HepG2 (cell line): ENCODE results near the gene CTNND2.

Experiments used
- ATAD3A ChIP-seq: sonication (generic); formaldehyde crosslinking; IDR thresholded peaks from 2 replicates; pipeline ENCODE4 v1.4.0; 2020; ENCODE audit warnings: missing genetic modification reagents
- HNRNPL ChIP-seq: fragments of 200-400 bp; formaldehyde crosslinking; IDR thresholded peaks from 2 replicates; pipeline ENCODE4 v1.6.1; 2017; ENCODE audit warnings: mild to moderate bottlenecking, low read depth, low read length
- SP140L ChIP-seq: sonication (generic); formaldehyde crosslinking; IDR thresholded peaks from 2 replicates; pipeline ENCODE4 v1.4.0; 2020; ENCODE audit warnings: missing genetic modification reagents, borderline replicate concordance
- WIZ ChIP-seq: sonication (generic); formaldehyde crosslinking; IDR thresholded peaks from 2 replicates; pipeline ENCODE4 v1.5.1; 2020; ENCODE audit warnings: mild to moderate bottlenecking, missing genetic modification reagents
- TF ChIP-seq, protein P1 (sequence below): sonication (generic); formaldehyde crosslinking; IDR thresholded peaks from 2 replicates; pipeline ENCODE4 v1.5.0; 2020; ENCODE audit warnings: mild to moderate bottlenecking, missing genetic modification reagents, moderate library complexity

DNA sequence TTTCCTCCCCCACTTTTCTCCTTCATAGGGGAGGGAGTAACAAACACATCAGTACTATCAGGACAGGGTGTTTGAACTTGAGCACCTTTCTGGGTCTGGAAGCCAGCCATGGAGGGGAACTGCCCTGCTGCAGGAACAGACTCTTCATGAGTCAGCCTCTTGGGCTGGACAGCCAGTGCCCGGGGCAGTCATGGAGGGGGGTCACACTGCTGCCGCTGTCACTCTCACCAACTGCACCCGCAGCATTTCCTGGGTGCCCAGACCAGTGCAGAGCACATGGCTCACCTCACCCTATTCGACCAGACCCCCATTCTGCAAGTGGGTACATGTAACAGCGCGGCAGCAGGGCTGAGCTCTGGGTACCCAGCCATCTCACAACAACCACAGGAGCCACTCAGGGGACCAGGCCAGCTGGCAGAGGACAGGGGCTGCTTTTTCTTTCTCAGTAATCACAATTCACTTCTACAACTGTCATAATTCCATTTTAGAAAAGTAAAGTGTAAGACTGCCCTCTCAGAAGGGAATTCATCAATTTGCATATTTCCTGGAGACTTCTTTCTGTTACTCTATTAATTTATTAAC, 118.4 kb downstream of the CTNND2 start:
- no peak for TF ChIP-seq HNRNPL
- TF ChIP-seq WIZ (CRISPR knock-in tag): no peak
- TF ChIP-seq ATAD3A (CRISPR knock-in tag): no peak
- TF ChIP-seq SP140L (CRISPR knock-in tag): no peak
- TF ChIP-seq, protein P1, sequence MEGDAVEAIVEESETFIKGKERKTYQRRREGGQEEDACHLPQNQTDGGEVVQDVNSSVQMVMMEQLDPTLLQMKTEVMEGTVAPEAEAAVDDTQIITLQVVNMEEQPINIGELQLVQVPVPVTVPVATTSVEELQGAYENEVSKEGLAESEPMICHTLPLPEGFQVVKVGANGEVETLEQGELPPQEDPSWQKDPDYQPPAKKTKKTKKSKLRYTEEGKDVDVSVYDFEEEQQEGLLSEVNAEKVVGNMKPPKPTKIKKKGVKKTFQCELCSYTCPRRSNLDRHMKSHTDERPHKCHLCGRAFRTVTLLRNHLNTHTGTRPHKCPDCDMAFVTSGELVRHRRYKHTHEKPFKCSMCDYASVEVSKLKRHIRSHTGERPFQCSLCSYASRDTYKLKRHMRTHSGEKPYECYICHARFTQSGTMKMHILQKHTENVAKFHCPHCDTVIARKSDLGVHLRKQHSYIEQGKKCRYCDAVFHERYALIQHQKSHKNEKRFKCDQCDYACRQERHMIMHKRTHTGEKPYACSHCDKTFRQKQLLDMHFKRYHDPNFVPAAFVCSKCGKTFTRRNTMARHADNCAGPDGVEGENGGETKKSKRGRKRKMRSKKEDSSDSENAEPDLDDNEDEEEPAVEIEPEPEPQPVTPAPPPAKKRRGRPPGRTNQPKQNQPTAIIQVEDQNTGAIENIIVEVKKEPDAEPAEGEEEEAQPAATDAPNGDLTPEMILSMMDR (CRISPR knock-in tag): no peak
